Measurements from ENCODE around the gene SEMA6A. TPM values are rescaled to one million over a fixed set of nuclear protein-coding genes. Genes with fewer than 3 reads are reported as not detected.

Gene SEMA6A
- total RNA-seq, 1 experiment from 2014 or later = 18.3 TPM

DNA sequence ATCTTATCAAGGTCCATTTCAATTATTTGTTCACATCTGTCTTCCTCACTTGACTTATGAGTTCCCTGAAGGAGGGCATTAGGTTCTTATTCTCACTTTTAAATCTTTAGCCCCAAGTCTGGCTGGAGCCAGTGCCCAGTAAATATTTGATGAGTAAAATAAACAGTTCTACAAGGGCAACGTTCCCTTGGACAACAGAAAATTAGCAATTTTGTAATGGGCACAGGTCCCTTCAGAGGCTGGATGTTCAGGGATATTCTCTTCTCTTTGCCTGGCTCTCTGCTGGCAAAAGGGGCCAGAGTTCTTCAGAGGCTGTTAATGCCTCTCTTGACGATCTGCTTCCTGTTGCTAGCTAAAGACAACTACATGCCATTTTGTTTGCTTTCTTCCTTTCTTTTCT lies 149.7 kb downstream of the SEMA6A start:
- Mint-ChIP-seq H3K36me3 (ENCODE audit: insufficient read depth, unreplicated experiment) (no peaks in the 10 kb centered on the region), H3K4me1 (ENCODE audit: low read depth, unreplicated experiment) (no peaks in the 10 kb centered on the region), H3K27ac (ENCODE audit: unreplicated experiment) (no peak overlapping the region), H3K9me3 (ENCODE audit: unreplicated experiment) (no peaks in the 10 kb centered on the region), H3K27me3 (ENCODE audit: insufficient read depth, unreplicated experiment) (no peaks in the 10 kb centered on the region), H3K4me3 (ENCODE audit: unreplicated experiment) (no peak overlapping the region)
- Histone ChIP-seq H3K36me3 (ENCODE audit: control insufficient read depth, insufficient read depth, low read length) (no peaks in the 10 kb centered on the region), H3K9me3 (no peaks in the 10 kb centered on the region), H3K4me1 (no peaks in the 10 kb centered on the region), H3K27me3 (replicated peaks; ENCODE audit: control insufficient read depth, insufficient read depth, low read length) (no peaks in the 10 kb centered on the region), H3K4me3 (ENCODE audit: low read depth, low read length) (no peak overlapping the region)
- intact Hi-C loops (cut with micrococcal nuclease; ENCODE audit: unreplicated experiment) = no loop called here
- no peak for DNase-seq
- POLR2A ChIA-PET = no interaction called here
- TF ChIP-seq, protein P1, sequence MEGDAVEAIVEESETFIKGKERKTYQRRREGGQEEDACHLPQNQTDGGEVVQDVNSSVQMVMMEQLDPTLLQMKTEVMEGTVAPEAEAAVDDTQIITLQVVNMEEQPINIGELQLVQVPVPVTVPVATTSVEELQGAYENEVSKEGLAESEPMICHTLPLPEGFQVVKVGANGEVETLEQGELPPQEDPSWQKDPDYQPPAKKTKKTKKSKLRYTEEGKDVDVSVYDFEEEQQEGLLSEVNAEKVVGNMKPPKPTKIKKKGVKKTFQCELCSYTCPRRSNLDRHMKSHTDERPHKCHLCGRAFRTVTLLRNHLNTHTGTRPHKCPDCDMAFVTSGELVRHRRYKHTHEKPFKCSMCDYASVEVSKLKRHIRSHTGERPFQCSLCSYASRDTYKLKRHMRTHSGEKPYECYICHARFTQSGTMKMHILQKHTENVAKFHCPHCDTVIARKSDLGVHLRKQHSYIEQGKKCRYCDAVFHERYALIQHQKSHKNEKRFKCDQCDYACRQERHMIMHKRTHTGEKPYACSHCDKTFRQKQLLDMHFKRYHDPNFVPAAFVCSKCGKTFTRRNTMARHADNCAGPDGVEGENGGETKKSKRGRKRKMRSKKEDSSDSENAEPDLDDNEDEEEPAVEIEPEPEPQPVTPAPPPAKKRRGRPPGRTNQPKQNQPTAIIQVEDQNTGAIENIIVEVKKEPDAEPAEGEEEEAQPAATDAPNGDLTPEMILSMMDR (IDR thresholded peaks at IDR 0.05; ENCODE audit: insufficient read depth in 1 of 2, low read depth in 1 of 2, low read length in 1 of 2, severe bottlenecking in 1 of 2, unreplicated experiment in 1 of 2) = no peak
- no TSS peak for BruUV-seq (replicated peaks)
- CTCF ChIA-PET = no interaction called here

DNA sequence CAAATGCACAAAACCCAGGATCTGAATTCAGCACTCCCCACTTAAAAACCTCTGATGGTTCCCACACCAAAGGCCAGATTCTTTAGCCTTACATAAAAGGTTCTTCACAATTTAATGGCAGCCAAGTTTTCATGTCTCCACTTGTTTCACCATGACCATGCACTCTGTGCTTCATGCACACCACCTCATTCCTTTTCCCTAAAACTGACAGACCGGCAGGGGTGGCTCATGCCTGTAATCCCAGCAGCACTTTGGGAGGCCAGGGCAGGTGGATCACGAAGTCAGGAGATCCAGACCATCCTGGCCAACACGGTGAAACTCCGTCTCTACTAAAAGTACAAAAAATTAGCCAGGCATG lies 150.4 kb downstream of the SEMA6A start:
- Mint-ChIP-seq H3K9me3 (ENCODE audit: unreplicated experiment) (no peaks in the 10 kb centered on the region), H3K27ac (ENCODE audit: unreplicated experiment) (no peak overlapping the region), H3K4me1 (ENCODE audit: low read depth, unreplicated experiment) (no peaks in the 10 kb centered on the region), H3K27me3 (ENCODE audit: insufficient read depth, unreplicated experiment) (no peaks in the 10 kb centered on the region), H3K36me3 (ENCODE audit: insufficient read depth, unreplicated experiment) (no peaks in the 10 kb centered on the region), H3K4me3 (ENCODE audit: unreplicated experiment) (no peak overlapping the region)
- H3K27me3 ChIP-seq (replicated peaks; ENCODE audit: control insufficient read depth, insufficient read depth, low read length) = no peaks in the 10 kb centered on the region
- H3K36me3 ChIP-seq (ENCODE audit: control insufficient read depth, insufficient read depth, low read length) = no peaks in the 10 kb centered on the region
- ChIA-PET POLR2A (no interaction called here), CTCF (no interaction called here)
- H3K4me3 ChIP-seq (ENCODE audit: low read depth, low read length) = no peak overlapping the region
- H3K9me3 ChIP-seq = no peaks in the 10 kb centered on the region
- intact Hi-C loops (cut with micrococcal nuclease; ENCODE audit: unreplicated experiment) = no loop called here
- TF ChIP-seq, protein P1 (IDR thresholded peaks at IDR 0.05; ENCODE audit: insufficient read depth in 1 of 2, low read depth in 1 of 2, low read length in 1 of 2, severe bottlenecking in 1 of 2, unreplicated experiment in 1 of 2) = no peak
- no peaks in the 10 kb centered on the region for H3K4me1 ChIP-seq
- no peak for DNase-seq
- BruUV-seq (replicated peaks) = no TSS peak

- H3K9me3 ChIP-seq = no peaks in the 10 kb centered on the region
- H3K27me3 Mint-ChIP-seq (ENCODE audit: insufficient read depth, unreplicated experiment) = no peaks in the 10 kb centered on the region
- no peak overlapping the region for H3K4me3 ChIP-seq (ENCODE audit: low read depth, low read length)
- H3K36me3 Mint-ChIP-seq (ENCODE audit: insufficient read depth, unreplicated experiment) = no peaks in the 10 kb centered on the region
- no peaks in the 10 kb centered on the region for H3K9me3 Mint-ChIP-seq (ENCODE audit: unreplicated experiment)
- H3K36me3 ChIP-seq (ENCODE audit: control insufficient read depth, insufficient read depth, low read length) = no peaks in the 10 kb centered on the region
- DNase-seq = no peak
- CTCF ChIA-PET = no interaction called here
- no peaks in the 10 kb centered on the region for H3K4me1 ChIP-seq
- H3K4me3 Mint-ChIP-seq (ENCODE audit: unreplicated experiment) = no peak overlapping the region
- H3K27me3 ChIP-seq (replicated peaks; ENCODE audit: control insufficient read depth, insufficient read depth, low read length) = no peaks in the 10 kb centered on the region
- intact Hi-C loops (cut with micrococcal nuclease; ENCODE audit: unreplicated experiment) = no loop called here
- no peak overlapping the region for H3K27ac Mint-ChIP-seq (ENCODE audit: unreplicated experiment)
- no TSS peak for BruUV-seq (replicated peaks)
- POLR2A ChIA-PET = no interaction called here
- TF ChIP-seq, protein P1 (IDR thresholded peaks at IDR 0.05; ENCODE audit: insufficient read depth in 1 of 2, low read depth in 1 of 2, low read length in 1 of 2, severe bottlenecking in 1 of 2, unreplicated experiment in 1 of 2) = no peak
- H3K4me1 Mint-ChIP-seq (ENCODE audit: low read depth, unreplicated experiment) = no peaks in the 10 kb centered on the region
These were observed 150.9 kb downstream of the SEMA6A start for GRCh38 chr5:116423587-116424257.
